T-helper 1 cell treated with Interleukin-12 subunit alpha and Interleukin-12 subunit beta and Interleukin-4 antibody, amounts not matched to agents 30 μg/mL and 1 μg/mL, for 36 hours (primary cell): ENCODE measurements around the gene PTGS1.
"Not testable (repeated sequence)": the region's sequence is repeated elsewhere in the genome, so short reads cannot be mapped to it uniquely, and the experiment has no call there.

ENCODE experiments used
- H3K27ac Mint-ChIP-seq: one replicate; pipeline ENCODE4 v1.8.0; 2021; ENCODE audit warnings: mild to moderate bottlenecking, mixed read lengths
- H3K27me3 Mint-ChIP-seq: one replicate; pipeline ENCODE4 v1.8.0; 2021; ENCODE audit warnings: low read depth, mixed read lengths
- H3K36me3 Mint-ChIP-seq: one replicate; pipeline ENCODE4 v1.8.0; 2021; ENCODE audit warnings: low read depth, mixed read lengths
- H3K4me1 Mint-ChIP-seq: one replicate; pipeline ENCODE4 v1.8.0; 2021; ENCODE audit warnings: low read depth, mixed read lengths
- H3K4me3 Mint-ChIP-seq: one replicate; pipeline ENCODE4 v1.8.0; 2021; ENCODE audit warnings: mild to moderate bottlenecking, moderate library complexity, mixed read lengths
- H3K9me3 Mint-ChIP-seq: one replicate; pipeline ENCODE4 v1.8.0; 2021; ENCODE audit warnings: mixed read lengths

The PTGS1 gene

GRCh38 chr9:122356627-122357026 is 14.2 kb upstream of the PTGS1 start:
- Mint-ChIP-seq H3K27me3 (peaks cover 4% of the 10 kb centered on the region), H3K27ac (no peak overlapping the region), H3K4me3 (no peak overlapping the region), H3K9me3 (no peaks in the 10 kb centered on the region), H3K4me1 (no peaks in the 10 kb centered on the region), H3K36me3 (no peaks in the 10 kb centered on the region)

- Mint-ChIP-seq H3K36me3 (no peaks in the 10 kb centered on the region), H3K27ac (no peak overlapping the region), H3K27me3 (peaks cover 4% of the 10 kb centered on the region), H3K4me3 (no peak overlapping the region), H3K9me3 (no peaks in the 10 kb centered on the region), H3K4me1 (no peaks in the 10 kb centered on the region)
Observed at GRCh38 chr9:122360891-122361290, 9.9 kb upstream of the PTGS1 start.

DNA sequence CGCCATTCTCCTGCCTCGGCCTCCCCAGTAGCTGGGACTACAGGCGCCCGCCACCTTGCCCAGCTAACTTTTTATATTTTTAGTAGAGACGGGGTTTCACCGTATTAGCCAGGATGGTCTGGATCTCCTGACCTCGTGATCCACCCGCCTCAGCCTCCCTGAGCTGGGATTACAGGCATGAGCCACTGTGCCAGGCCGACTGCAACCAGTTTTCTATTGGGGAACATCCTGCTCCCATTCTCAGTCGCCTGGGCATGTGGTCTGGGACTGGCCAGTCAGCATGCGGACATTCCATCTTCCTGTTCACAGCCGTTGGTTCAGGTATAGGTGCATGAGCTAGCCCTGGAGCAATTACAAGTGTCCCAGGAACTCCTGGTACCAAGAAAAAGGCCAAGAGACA is 7.7 kb upstream of the PTGS1 start:
- H3K4me3 Mint-ChIP-seq, H3K27me3 Mint-ChIP-seq, H3K4me1 Mint-ChIP-seq, H3K27ac Mint-ChIP-seq, H3K36me3 Mint-ChIP-seq, H3K9me3 Mint-ChIP-seq: not testable (repeated sequence)

DNA sequence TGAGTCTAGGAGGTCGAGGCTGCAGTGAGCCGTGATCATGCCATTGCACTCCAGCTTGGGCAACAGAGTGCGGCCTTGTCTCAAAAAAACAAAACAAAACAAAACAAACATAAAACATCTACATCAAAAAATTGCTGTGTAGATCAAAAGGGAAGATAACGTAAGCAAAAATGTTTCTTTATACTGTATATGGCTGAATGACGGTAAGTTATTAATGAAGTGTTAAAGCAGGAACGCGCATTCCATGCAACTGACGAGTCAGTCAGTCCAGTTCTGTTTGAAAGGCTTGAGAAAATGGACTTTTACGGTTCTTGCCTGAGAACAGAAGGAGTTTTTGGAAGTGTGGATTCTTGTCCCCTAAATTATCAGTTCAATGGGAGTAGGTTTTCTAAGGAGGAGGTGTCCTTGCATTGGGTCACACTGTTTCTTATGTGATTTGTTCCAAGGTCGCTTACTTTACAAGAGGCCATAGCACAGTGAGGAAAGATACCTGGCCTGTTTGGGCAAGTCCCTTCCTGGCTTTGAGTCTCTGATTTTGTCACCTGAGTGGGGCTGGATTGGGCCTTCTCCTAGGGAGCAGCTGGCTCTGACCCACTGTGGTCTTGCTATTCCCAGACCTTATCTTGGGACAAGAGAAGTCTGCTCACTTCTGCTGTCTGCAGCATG is 6.6 kb upstream of the PTGS1 start:
- H3K27me3 Mint-ChIP-seq: no peaks in the 10 kb centered on the region
- no peak overlapping the region for H3K4me3 Mint-ChIP-seq
- no peak overlapping the region for H3K27ac Mint-ChIP-seq
- no peaks in the 10 kb centered on the region for H3K36me3 Mint-ChIP-seq
- no peaks in the 10 kb centered on the region for H3K4me1 Mint-ChIP-seq
- peaks cover 4% of the 10 kb centered on the region for H3K9me3 Mint-ChIP-seq

DNA sequence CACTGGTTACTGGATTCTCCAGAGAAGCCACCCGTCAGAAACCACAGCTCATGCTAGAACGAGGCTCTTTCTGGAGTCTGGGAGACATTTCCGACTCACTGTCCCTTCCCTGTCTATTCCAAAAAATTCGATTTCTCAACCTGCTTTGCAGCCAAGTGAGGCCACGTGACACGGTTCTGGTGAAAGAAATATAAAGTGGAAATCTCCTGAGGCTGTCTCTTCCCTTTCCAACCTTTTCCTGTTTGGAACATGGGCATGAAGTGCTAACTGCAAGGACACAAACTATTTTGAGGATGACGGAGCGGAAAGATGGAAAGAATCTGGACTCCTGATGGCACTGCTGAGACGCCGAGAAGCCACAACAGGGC is 6.1 kb upstream of the PTGS1 start:
- no peak overlapping the region for H3K4me3 Mint-ChIP-seq
- H3K36me3 Mint-ChIP-seq: no peaks in the 10 kb centered on the region
- H3K27ac Mint-ChIP-seq: no peak overlapping the region
- no peaks in the 10 kb centered on the region for H3K4me1 Mint-ChIP-seq
- no peaks in the 10 kb centered on the region for H3K27me3 Mint-ChIP-seq
- H3K9me3 Mint-ChIP-seq: peaks cover 4% of the 10 kb centered on the region

- Mint-ChIP-seq H3K27me3 (peaks cover 4% of the 10 kb centered on the region), H3K9me3 (peaks cover 4% of the 10 kb centered on the region), H3K27ac (no peak overlapping the region), H3K36me3 (no peaks in the 10 kb centered on the region), H3K4me3 (no peak overlapping the region), H3K4me1 (peaks cover 3% of the 10 kb centered on the region)
Observed at GRCh38 chr9:122366074-122366660, 4.7 kb upstream of the PTGS1 start.

GRCh38 chr9:122367065-122367464 is 3.8 kb upstream of the PTGS1 start:
- Mint-ChIP-seq H3K27ac (no peak overlapping the region), H3K9me3 (peaks cover 4% of the 10 kb centered on the region), H3K36me3 (no peaks in the 10 kb centered on the region), H3K4me3 (no peak overlapping the region), H3K27me3 (peaks cover 11% of the 10 kb centered on the region), H3K4me1 (peaks cover 8% of the 10 kb centered on the region)

GRCh38 chr9:122367774-122368460 is 2.9 kb upstream of the PTGS1 start:
- no peak overlapping the region for H3K4me3 Mint-ChIP-seq
- peaks cover 8% of the 10 kb centered on the region for H3K4me1 Mint-ChIP-seq
- no peak overlapping the region for H3K27ac Mint-ChIP-seq
- no peaks in the 10 kb centered on the region for H3K36me3 Mint-ChIP-seq
- peaks cover 17% of the 10 kb centered on the region for H3K27me3 Mint-ChIP-seq
- H3K9me3 Mint-ChIP-seq: peaks cover 4% of the 10 kb centered on the region

GRCh38 chr9:122368642-122369041 is 2.2 kb upstream of the PTGS1 start:
- no peaks in the 10 kb centered on the region for H3K36me3 Mint-ChIP-seq
- H3K4me1 Mint-ChIP-seq: peaks cover 8% of the 10 kb centered on the region

GRCh38 chr9:122370303-122370702 is 521 bp upstream of the PTGS1 start:
- H3K27me3 Mint-ChIP-seq: peaks cover 18% of the 10 kb centered on the region
- H3K9me3 Mint-ChIP-seq: peaks cover 4% of the 10 kb centered on the region
- H3K27ac Mint-ChIP-seq: no peak overlapping the region
- no peaks in the 10 kb centered on the region for H3K36me3 Mint-ChIP-seq
- H3K4me3 Mint-ChIP-seq: peak overlapping the region; percentile 59
- peaks cover 8% of the 10 kb centered on the region for H3K4me1 Mint-ChIP-seq

More at GRCh38 chr9:122368642-122369041, 2.2 kb upstream of the PTGS1 start:
- peaks cover 4% of the 10 kb centered on the region for H3K9me3 Mint-ChIP-seq
- H3K27me3 Mint-ChIP-seq: peaks cover 18% of the 10 kb centered on the region
- H3K4me3 Mint-ChIP-seq: no peak overlapping the region
- H3K27ac Mint-ChIP-seq: no peak overlapping the region

GRCh38 chr9:122371846-122372245 is 1.0 kb downstream of the PTGS1 start:
- H3K36me3 Mint-ChIP-seq: no peaks in the 10 kb centered on the region
- peaks cover 4% of the 10 kb centered on the region for H3K9me3 Mint-ChIP-seq
- H3K4me3 Mint-ChIP-seq: no peak overlapping the region
- no peak overlapping the region for H3K27ac Mint-ChIP-seq
- H3K27me3 Mint-ChIP-seq: peaks cover 18% of the 10 kb centered on the region
- H3K4me1 Mint-ChIP-seq: peaks cover 8% of the 10 kb centered on the region

GRCh38 chr9:122372856-122373845 is 2.3 kb downstream of the PTGS1 start:
- H3K9me3 Mint-ChIP-seq: peaks cover 4% of the 10 kb centered on the region

GRCh38 chr9:122374885-122375420 is 4.1 kb downstream of the PTGS1 start:
- no peaks in the 10 kb centered on the region for H3K9me3 Mint-ChIP-seq
- no peak overlapping the region for H3K4me3 Mint-ChIP-seq
- peaks cover 8% of the 10 kb centered on the region for H3K4me1 Mint-ChIP-seq
- peaks cover 18% of the 10 kb centered on the region for H3K27me3 Mint-ChIP-seq
- H3K36me3 Mint-ChIP-seq: no peaks in the 10 kb centered on the region
- H3K27ac Mint-ChIP-seq: no peak overlapping the region

More at GRCh38 chr9:122372856-122373845, 2.3 kb downstream of the PTGS1 start:
- no peaks in the 10 kb centered on the region for H3K36me3 Mint-ChIP-seq
- no peak overlapping the region for H3K4me3 Mint-ChIP-seq
- peaks cover 18% of the 10 kb centered on the region for H3K27me3 Mint-ChIP-seq
- H3K27ac Mint-ChIP-seq: no peak overlapping the region
- H3K4me1 Mint-ChIP-seq: peaks cover 8% of the 10 kb centered on the region

DNA sequence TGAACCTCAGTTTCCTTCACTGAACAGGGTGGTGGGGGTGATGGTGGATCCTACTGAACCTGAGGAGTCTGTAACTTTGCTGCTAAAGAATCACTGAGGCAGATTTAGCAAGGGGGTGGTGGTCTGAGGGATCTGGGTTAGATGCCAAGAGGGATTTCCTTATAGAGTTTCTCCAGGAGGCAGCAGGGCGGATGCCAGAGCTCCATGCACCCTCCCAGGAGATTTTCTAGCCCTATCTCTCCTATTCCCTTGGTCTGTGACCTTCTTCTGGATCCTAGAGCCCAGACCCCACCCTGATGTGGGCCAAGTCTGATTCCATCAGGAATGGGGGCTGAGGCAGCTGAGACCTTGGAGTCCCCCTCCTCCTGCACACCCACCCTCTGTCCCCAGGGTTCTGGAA is 6.0 kb downstream of the PTGS1 start:
- H3K27ac Mint-ChIP-seq: no peak overlapping the region
- peaks cover 10% of the 10 kb centered on the region for H3K27me3 Mint-ChIP-seq
- H3K9me3 Mint-ChIP-seq: no peaks in the 10 kb centered on the region
- no peak overlapping the region for H3K4me3 Mint-ChIP-seq
- H3K4me1 Mint-ChIP-seq: no peaks in the 10 kb centered on the region
- no peaks in the 10 kb centered on the region for H3K36me3 Mint-ChIP-seq
